Prostate gland (tissue), 2 donors: ENCODE results near the gene MYO5A.

ENCODE experiments used
- CTCF ChIP-seq, 4 experiments: fragments of 200-600 bp in 2 of 4; fragments of 450-650 bp in 2 of 4; sonication (generic) in 2 of 4; IDR thresholded peaks; 1 replicate in 3 of 4; 2 replicates in 1 of 4; pipeline ENCODE4 v1.5.1; 2016 to 2019; ENCODE audit warnings: antibody characterized with exemption in 4 of 4, mild to moderate bottlenecking in 2 of 4, moderate library complexity in 2 of 4
- POLR2A ChIP-seq: fragments of 450-650 bp; IDR thresholded peaks from one replicate; pipeline ENCODE4 v1.6.1; 2016; ENCODE audit warnings: antibody characterized with exemption, mild to moderate bottlenecking
- POLR2AphosphoS5 ChIP-seq: sonication (generic); formaldehyde crosslinking; IDR thresholded peaks from one replicate; pipeline ENCODE4 v1.6.1; 2017; ENCODE audit warnings: antibody characterized with exemption

GRCh38 chr15:52405856-52406255, 122.8 kb downstream of the MYO5A start:
- TF ChIP-seq POLR2A (no peak), CTCF (IDR thresholded peaks at IDR 0.05) (no peak), POLR2AphosphoS5 (no peak)
